Breast epithelium (tissue), 3 donors: Measurements from ENCODE around the gene DET1.

Source experiments
- CTCF ChIP-seq, 3 donors: fragments of 450-650 bp; IDR thresholded peaks; one replicate each; pipeline ENCODE4 v1.5.1; 2016 to 2017; ENCODE audit warnings: antibody characterized with exemption in 3 of 3, mild to moderate bottlenecking in 3 of 3, moderate library complexity in 3 of 3
- POLR2A ChIP-seq: fragments of 450-650 bp; IDR thresholded peaks from one replicate; pipeline ENCODE4 v1.6.1; 2016; ENCODE audit warnings: antibody characterized with exemption, mild to moderate bottlenecking, moderate library complexity

GRCh38 chr15:88509321-88509720 is 37.2 kb downstream of the DET1 start:
- TF ChIP-seq POLR2A = no peak
- no peak for TF ChIP-seq CTCF (IDR thresholded peaks at IDR 0.05)
